C4-2B (cell line): ENCODE measurements around the gene CX3CR1.
"Not testable (repeated sequence)": the region's sequence is repeated elsewhere in the genome, so short reads cannot be mapped to it uniquely, and the experiment has no call there.

ENCODE experiments used
- H3K27ac ChIP-seq: fragments of 450-650 bp; 2 replicates; pipeline ENCODE4 v1.5.1; 2017
- CTCF ChIP-seq: fragments of 450-650 bp; conservative IDR thresholded peaks from 2 replicates; pipeline ENCODE4 v1.5.1; 2017; ENCODE audit warnings: mild to moderate bottlenecking
- ZFX ChIP-seq: fragments of 450-650 bp; IDR thresholded peaks from 2 replicates; pipeline ENCODE4 v1.6.1; 2017

Gene CX3CR1

DNA sequence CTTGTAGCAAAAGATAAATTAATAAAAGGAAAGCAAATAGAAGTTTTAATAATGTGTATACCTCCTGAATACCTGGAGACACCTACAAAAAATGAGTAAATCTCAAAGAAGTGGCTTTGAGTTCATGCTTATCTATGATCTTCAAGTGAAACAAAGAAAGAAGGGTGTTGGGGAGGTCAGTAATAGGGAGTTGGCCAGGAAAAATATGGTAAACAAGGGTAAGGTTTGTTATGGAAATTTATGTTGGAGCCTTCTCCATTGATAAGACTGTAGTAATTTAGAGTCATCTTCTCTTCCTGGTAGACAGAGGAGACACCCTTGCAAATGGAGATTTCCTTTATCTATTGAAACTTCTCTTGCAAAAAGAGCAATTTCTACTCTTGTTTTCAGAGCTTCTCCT is 43.1 kb upstream of the CX3CR1 start:
- no peak overlapping the region for H3K27ac ChIP-seq
- TF ChIP-seq CTCF: no peak
- TF ChIP-seq ZFX: no peak

GRCh38 chr3:39322209-39322715 is 42.4 kb upstream of the CX3CR1 start:
- H3K27ac ChIP-seq: not testable (repeated sequence)

- H3K27ac ChIP-seq: not testable (repeated sequence)
Measured at GRCh38 chr3:39321574-39321983, 41.7 kb upstream of the CX3CR1 start.

- no peak overlapping the region for H3K27ac ChIP-seq
- TF ChIP-seq ZFX (no peak), CTCF (no peak)
Measured at GRCh38 chr3:39319249-39319648, 39.4 kb upstream of the CX3CR1 start.

DNA sequence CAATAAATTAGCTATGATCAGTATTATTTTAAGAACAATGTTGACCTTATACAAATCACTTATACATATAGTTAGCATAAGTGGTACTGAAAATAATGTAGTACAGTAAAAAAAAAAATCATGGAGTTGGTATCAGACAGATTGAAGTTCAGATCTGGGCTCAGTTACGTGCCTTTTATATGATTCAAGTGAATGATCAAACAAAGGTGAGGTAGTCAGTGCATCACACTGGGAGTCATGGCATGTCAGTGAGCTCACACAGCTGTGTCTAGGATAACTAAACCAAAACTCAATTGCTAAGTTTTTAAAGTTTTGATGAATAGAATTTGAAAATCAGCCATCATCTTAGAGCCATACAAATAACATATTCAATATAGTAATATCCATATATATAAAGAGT is 38.5 kb upstream of the CX3CR1 start:
- TF ChIP-seq ZFX (no peak), CTCF (no peak)
- no peak overlapping the region for H3K27ac ChIP-seq

DNA sequence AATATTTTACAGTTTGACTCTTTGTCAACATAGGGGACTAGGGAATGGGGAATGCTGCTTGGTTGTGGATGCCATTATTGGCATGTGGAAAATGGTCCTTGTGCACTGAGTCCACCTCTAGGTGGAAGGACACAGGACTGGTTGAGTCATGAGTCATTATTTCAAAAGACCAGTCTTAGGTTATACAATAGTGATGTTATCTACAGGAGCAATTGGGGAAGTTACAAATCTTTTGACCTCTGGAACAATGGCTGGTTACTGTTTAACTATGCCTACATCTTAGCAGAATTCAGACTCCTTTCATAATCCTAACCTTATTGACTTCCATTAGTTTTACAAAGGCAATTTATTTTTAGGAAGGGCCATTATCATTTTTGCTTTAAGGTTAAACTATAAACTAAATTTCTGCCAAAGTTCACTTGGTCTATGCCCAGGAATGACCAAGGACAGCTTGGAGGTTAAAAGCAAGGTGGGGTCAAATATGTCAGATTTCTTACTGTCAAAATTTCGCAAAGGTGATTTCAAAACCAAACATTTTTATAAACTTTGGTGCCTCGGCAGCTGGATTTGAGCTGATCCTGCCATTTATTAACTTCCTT is 37.8 kb upstream of the CX3CR1 start:
- TF ChIP-seq CTCF: no peak
- no peak overlapping the region for H3K27ac ChIP-seq

DNA sequence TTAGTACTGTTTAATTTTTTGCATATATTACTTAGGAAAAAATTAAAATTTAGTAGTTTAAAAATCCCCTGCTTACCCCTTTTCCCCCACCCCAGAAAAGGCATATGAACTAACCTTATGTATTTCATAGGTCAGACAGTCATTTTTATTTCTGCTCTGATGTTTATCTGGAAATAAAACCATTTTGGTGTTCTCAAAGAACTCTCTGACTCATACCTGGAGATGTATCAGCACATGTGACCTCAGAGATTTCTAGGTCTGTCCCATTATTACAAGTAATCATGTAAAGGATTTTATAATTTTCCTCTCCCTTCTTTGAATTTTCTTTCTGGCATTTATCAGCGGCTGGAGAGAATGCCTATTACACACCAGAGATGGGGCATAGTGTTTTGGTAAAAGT is 35.6 kb upstream of the CX3CR1 start:
- H3K27ac ChIP-seq: no peak overlapping the region
- TF ChIP-seq ZFX: no peak
- no peak for TF ChIP-seq CTCF

- TF ChIP-seq CTCF: no peak
- TF ChIP-seq ZFX: no peak
- H3K27ac ChIP-seq: no peak overlapping the region
Measured at GRCh38 chr3:39313289-39313688, 33.5 kb upstream of the CX3CR1 start.
